ENCODE measurements around the gene MATN1. TPM values are rescaled to one million over a fixed set of nuclear protein-coding genes. Genes with fewer than 3 reads are reported as not detected.

The MATN1 gene
- total RNA-seq, 1 experiment from 2014 or later = 0.24 TPM

DNA sequence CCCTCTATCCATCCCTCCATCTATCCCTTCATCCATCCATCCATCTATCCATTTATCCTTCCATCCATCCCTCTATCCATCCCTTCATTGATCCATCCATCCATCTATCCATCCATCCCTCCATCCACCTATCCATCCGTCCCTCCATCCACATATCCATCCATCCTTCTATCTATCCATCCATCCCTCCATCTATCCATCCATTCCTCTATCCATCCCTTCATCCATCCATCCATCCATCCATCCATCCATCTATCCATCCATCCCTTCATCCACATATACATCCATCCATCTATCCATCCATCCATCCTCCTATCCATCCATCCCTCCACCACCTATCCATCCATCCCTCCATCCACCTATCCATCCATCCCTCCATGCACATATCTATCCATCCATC, 23.6 kb downstream of the MATN1 start:
- Mint-ChIP-seq H3K4me3 (no peak overlapping the region), H3K27me3 (ENCODE audit: low read depth) (no peaks in the 10 kb centered on the region), H3K27ac (no peak overlapping the region), H3K9me3 (no peaks in the 10 kb centered on the region), H3K36me3 (no peaks in the 10 kb centered on the region), H3K4me1 (peaks cover 6% of the 10 kb centered on the region)
- ATAC-seq = no peak
- no peak for DNase-seq (ENCODE audit: low spot score)
- TF ChIP-seq SMAD4 (CRISPR knock-in tag; IDR thresholded peaks at IDR 0.05) = no peak
- no peak for TF ChIP-seq JAZF1 (CRISPR knock-in tag; IDR thresholded peaks at IDR 0.05)
- TF ChIP-seq TEAD4 (CRISPR knock-in tag; IDR thresholded peaks at IDR 0.05) = no peak
- TF ChIP-seq, protein P1, sequence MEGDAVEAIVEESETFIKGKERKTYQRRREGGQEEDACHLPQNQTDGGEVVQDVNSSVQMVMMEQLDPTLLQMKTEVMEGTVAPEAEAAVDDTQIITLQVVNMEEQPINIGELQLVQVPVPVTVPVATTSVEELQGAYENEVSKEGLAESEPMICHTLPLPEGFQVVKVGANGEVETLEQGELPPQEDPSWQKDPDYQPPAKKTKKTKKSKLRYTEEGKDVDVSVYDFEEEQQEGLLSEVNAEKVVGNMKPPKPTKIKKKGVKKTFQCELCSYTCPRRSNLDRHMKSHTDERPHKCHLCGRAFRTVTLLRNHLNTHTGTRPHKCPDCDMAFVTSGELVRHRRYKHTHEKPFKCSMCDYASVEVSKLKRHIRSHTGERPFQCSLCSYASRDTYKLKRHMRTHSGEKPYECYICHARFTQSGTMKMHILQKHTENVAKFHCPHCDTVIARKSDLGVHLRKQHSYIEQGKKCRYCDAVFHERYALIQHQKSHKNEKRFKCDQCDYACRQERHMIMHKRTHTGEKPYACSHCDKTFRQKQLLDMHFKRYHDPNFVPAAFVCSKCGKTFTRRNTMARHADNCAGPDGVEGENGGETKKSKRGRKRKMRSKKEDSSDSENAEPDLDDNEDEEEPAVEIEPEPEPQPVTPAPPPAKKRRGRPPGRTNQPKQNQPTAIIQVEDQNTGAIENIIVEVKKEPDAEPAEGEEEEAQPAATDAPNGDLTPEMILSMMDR (IDR thresholded peaks at IDR 0.05) = no peak
- TF ChIP-seq, protein P2, sequence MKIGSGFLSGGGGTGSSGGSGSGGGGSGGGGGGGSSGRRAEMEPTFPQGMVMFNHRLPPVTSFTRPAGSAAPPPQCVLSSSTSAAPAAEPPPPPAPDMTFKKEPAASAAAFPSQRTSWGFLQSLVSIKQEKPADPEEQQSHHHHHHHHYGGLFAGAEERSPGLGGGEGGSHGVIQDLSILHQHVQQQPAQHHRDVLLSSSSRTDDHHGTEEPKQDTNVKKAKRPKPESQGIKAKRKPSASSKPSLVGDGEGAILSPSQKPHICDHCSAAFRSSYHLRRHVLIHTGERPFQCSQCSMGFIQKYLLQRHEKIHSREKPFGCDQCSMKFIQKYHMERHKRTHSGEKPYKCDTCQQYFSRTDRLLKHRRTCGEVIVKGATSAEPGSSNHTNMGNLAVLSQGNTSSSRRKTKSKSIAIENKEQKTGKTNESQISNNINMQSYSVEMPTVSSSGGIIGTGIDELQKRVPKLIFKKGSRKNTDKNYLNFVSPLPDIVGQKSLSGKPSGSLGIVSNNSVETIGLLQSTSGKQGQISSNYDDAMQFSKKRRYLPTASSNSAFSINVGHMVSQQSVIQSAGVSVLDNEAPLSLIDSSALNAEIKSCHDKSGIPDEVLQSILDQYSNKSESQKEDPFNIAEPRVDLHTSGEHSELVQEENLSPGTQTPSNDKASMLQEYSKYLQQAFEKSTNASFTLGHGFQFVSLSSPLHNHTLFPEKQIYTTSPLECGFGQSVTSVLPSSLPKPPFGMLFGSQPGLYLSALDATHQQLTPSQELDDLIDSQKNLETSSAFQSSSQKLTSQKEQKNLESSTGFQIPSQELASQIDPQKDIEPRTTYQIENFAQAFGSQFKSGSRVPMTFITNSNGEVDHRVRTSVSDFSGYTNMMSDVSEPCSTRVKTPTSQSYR (CRISPR knock-in tag; IDR thresholded peaks at IDR 0.05) = no peak
- TF ChIP-seq CREM (CRISPR knock-in tag; IDR thresholded peaks at IDR 0.05) = no peak
- TF ChIP-seq, protein P3, sequence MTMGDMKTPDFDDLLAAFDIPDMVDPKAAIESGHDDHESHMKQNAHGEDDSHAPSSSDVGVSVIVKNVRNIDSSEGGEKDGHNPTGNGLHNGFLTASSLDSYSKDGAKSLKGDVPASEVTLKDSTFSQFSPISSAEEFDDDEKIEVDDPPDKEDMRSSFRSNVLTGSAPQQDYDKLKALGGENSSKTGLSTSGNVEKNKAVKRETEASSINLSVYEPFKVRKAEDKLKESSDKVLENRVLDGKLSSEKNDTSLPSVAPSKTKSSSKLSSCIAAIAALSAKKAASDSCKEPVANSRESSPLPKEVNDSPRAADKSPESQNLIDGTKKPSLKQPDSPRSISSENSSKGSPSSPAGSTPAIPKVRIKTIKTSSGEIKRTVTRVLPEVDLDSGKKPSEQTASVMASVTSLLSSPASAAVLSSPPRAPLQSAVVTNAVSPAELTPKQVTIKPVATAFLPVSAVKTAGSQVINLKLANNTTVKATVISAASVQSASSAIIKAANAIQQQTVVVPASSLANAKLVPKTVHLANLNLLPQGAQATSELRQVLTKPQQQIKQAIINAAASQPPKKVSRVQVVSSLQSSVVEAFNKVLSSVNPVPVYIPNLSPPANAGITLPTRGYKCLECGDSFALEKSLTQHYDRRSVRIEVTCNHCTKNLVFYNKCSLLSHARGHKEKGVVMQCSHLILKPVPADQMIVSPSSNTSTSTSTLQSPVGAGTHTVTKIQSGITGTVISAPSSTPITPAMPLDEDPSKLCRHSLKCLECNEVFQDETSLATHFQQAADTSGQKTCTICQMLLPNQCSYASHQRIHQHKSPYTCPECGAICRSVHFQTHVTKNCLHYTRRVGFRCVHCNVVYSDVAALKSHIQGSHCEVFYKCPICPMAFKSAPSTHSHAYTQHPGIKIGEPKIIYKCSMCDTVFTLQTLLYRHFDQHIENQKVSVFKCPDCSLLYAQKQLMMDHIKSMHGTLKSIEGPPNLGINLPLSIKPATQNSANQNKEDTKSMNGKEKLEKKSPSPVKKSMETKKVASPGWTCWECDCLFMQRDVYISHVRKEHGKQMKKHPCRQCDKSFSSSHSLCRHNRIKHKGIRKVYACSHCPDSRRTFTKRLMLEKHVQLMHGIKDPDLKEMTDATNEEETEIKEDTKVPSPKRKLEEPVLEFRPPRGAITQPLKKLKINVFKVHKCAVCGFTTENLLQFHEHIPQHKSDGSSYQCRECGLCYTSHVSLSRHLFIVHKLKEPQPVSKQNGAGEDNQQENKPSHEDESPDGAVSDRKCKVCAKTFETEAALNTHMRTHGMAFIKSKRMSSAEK (CRISPR knock-in tag; IDR thresholded peaks at IDR 0.05; ENCODE audit: borderline replicate concordance) = no peak
- TF ChIP-seq ZNF232 (CRISPR knock-in tag; IDR thresholded peaks at IDR 0.05) = no peak
- TF ChIP-seq, protein P4, sequence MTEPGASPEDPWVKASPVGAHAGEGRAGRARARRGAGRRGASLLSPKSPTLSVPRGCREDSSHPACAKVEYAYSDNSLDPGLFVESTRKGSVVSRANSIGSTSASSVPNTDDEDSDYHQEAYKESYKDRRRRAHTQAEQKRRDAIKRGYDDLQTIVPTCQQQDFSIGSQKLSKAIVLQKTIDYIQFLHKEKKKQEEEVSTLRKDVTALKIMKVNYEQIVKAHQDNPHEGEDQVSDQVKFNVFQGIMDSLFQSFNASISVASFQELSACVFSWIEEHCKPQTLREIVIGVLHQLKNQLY (CRISPR knock-in tag; IDR thresholded peaks at IDR 0.05) = no peak
- TF ChIP-seq ZNF317 (CRISPR knock-in tag; IDR thresholded peaks at IDR 0.05; ENCODE audit: borderline replicate concordance, low read depth) = no peak
- TF ChIP-seq NR1H2 (CRISPR knock-in tag; IDR thresholded peaks at IDR 0.05) = no peak
- no peak for TF ChIP-seq FOXK1 (CRISPR knock-in tag; IDR thresholded peaks at IDR 0.05)
- TF ChIP-seq OVOL2 (CRISPR knock-in tag; IDR thresholded peaks at IDR 0.05; ENCODE audit: borderline replicate concordance) = no peak
- no peak for TF ChIP-seq MXD4 (CRISPR knock-in tag; IDR thresholded peaks at IDR 0.05; ENCODE audit: borderline replicate concordance)
- no peak for TF ChIP-seq ZNF138 (CRISPR knock-in tag; conservative IDR thresholded peaks at IDR 0.05)
- no peak for TF ChIP-seq ZNF396 (CRISPR knock-in tag; IDR thresholded peaks at IDR 0.05; ENCODE audit: borderline replicate concordance)
- TF ChIP-seq FOXJ3 (CRISPR knock-in tag; IDR thresholded peaks at IDR 0.05; ENCODE audit: borderline replicate concordance) = no peak
- ChIA-PET POLR2A (no interaction called here), CTCF (no interaction called here)

Measured in WTC11 (cell line).